GM23338 (cell line): ENCODE measurements around the gene TMUB1. TPM values are rescaled to one million over a fixed set of nuclear protein-coding genes. Genes with fewer than 3 reads are reported as not detected.

Source experiments
- ATAC-seq: fragments of 200-7000 bp; cut with Tn5 transposase; 3 replicates; pipeline ENCODE4 v1.9.1; 2020
- DNase-seq: peaks from one replicate; pipeline ENCODE4 v3.0.0-alpha.2; 2015; ENCODE audit warnings: low spot score
- H2AFZ ChIP-seq: fragments of 200-600 bp; sonication (generic); 2 replicates; pipeline ENCODE4 v1.8.0; 2016; ENCODE audit warnings: antibody characterized with exemption, mild to moderate bottlenecking, moderate library complexity
- H3F3A ChIP-seq: fragments of 200-600 bp; sonication (generic); replicated peaks from 2 replicates; pipeline ENCODE4 v1.8.0; 2017; ENCODE audit warnings: antibody characterized with exemption, mixed run types, low read depth
- H3K27ac ChIP-seq: fragments of 200-600 bp; sonication (generic); 2 replicates; pipeline ENCODE4 v1.6.1; 2016; ENCODE audit warnings: low read depth
- H3K27me3 ChIP-seq: fragments of 200-600 bp; sonication (generic); 2 replicates; pipeline ENCODE4 v1.8.0; 2016; ENCODE audit warnings: mild to moderate bottlenecking, mixed run types, moderate library complexity; ENCODE audit not compliant: insufficient read depth
- H3K36me3 ChIP-seq: fragments of 200-600 bp; sonication (generic); 2 replicates; pipeline ENCODE4 v1.8.0; 2016; ENCODE audit warnings: mild to moderate bottlenecking; ENCODE audit not compliant: insufficient read depth
- H3K4me1 ChIP-seq: fragments of 200-600 bp; sonication (generic); 2 replicates; pipeline ENCODE4 v1.8.0; 2016; ENCODE audit warnings: mild to moderate bottlenecking, moderate library complexity; ENCODE audit not compliant: insufficient read depth
- H3K4me2 ChIP-seq: fragments of 200-600 bp; sonication (generic); 2 replicates; pipeline ENCODE4 v1.7.1; 2017; ENCODE audit warnings: mixed run types
- H3K4me3 ChIP-seq: fragments of 200-600 bp; sonication (generic); 2 replicates; pipeline ENCODE4 v1.6.1; 2016; ENCODE audit warnings: mixed run types
- H3K79me2 ChIP-seq: fragments of 200-600 bp; sonication (generic); replicated peaks from 2 replicates; pipeline ENCODE4 v1.8.0; 2017; ENCODE audit warnings: mild to moderate bottlenecking; ENCODE audit not compliant: insufficient read depth
- H3K9me2 ChIP-seq: fragments of 200-600 bp; sonication (generic); 2 replicates; pipeline ENCODE4 v1.8.0; 2017; ENCODE audit not compliant: insufficient read depth
- H4K20me1 ChIP-seq: fragments of 200-600 bp; sonication (generic); replicated peaks from 2 replicates; pipeline ENCODE4 v1.8.0; 2017; ENCODE audit warnings: mild to moderate bottlenecking; ENCODE audit not compliant: insufficient read depth
- H3K27ac Mint-ChIP-seq: 2 replicates; pipeline ENCODE4 v1.8.0; 2020; ENCODE audit warnings: inconsistent platforms, mild to moderate bottlenecking, moderate library complexity, mixed read lengths
- H3K27me3 Mint-ChIP-seq: 3 replicates; pipeline ENCODE4 v1.8.0; 2022; ENCODE audit warnings: low read depth, mild to moderate bottlenecking, moderate library complexity, mixed read lengths, inconsistent platforms; ENCODE audit not compliant: insufficient read depth, poor library complexity
- H3K36me3 Mint-ChIP-seq: 3 replicates; pipeline ENCODE4 v1.8.0; 2021; ENCODE audit warnings: low read depth, mild to moderate bottlenecking, inconsistent platforms, moderate library complexity, mixed read lengths
- H3K4me1 Mint-ChIP-seq: 3 replicates; pipeline ENCODE4 v1.8.0; 2020; ENCODE audit warnings: mild to moderate bottlenecking, inconsistent platforms, mixed read lengths
- H3K4me3 Mint-ChIP-seq: 3 replicates; pipeline ENCODE4 v1.8.0; 2021; ENCODE audit warnings: moderate library complexity, mild to moderate bottlenecking, inconsistent platforms, mixed read lengths
- H3K9me3 Mint-ChIP-seq: 3 replicates; pipeline ENCODE4 v1.8.0; 2020; ENCODE audit warnings: moderate library complexity, mild to moderate bottlenecking, inconsistent platforms, mixed read lengths
- CREB1 ChIP-seq: fragments of 250-450 bp; sonication (Bioruptor Pico); IDR thresholded peaks from 2 replicates; pipeline ENCODE4 v1.5.0; 2020; ENCODE audit warnings: low read depth, mild to moderate bottlenecking, moderate library complexity
- EZH2phosphoT487 ChIP-seq: fragments of 200-600 bp; sonication (generic); IDR thresholded peaks from one replicate; pipeline ENCODE4 v1.8.1; 2018; ENCODE audit warnings: antibody characterized with exemption; ENCODE audit not compliant: unreplicated experiment
- JUNB ChIP-seq: IDR thresholded peaks from one replicate; pipeline ENCODE4 v1.6.1; 2016; ENCODE audit warnings: antibody characterized with exemption; ENCODE audit not compliant: unreplicated experiment
- NANOG ChIP-seq: IDR thresholded peaks from 2 replicates; pipeline ENCODE4 v1.6.1; 2016; ENCODE audit warnings: antibody characterized with exemption, borderline replicate concordance
- POLR2AphosphoS5 ChIP-seq: IDR thresholded peaks from 2 replicates; pipeline ENCODE4 v1.6.1; 2016; ENCODE audit warnings: antibody characterized with exemption, low read depth
- ZNF331 ChIP-seq: fragments of 250-450 bp; sonication (Bioruptor Pico); IDR thresholded peaks from 2 replicates; pipeline ENCODE4 v1.5.0; 2020; ENCODE audit warnings: low read depth, mild to moderate bottlenecking, moderate library complexity
- polyA plus RNA-seq: library from polyadenylated mRNA; unstranded; fragments of >200 nt; fragmentation: Nextera tagmentation; extraction: Ambion mirVana; gene quantifications from 2 replicates; pipeline ENCODE4 v1.2.1, GENCODE V29; 2016
- total RNA-seq: library from RNA; depleted of rRNA; stranded (reverse); fragments of >200 nt; shearing (Covaris generic); gene quantifications from 2 replicates; pipeline ENCODE4 v1.2.3, GENCODE V29; 2014
- TF ChIP-seq, protein P1 (sequence below): fragments of 250-450 bp; sonication (Bioruptor Pico); IDR thresholded peaks from 2 replicates; pipeline ENCODE4 v1.5.0; 2020; ENCODE audit warnings: mild to moderate bottlenecking, moderate library complexity
- TF ChIP-seq, protein P2 (sequence below): IDR thresholded peaks from 2 replicates; pipeline ENCODE4 v1.6.1; 2016; ENCODE audit warnings: antibody characterized with exemption
- TF ChIP-seq, protein P3 (sequence below): IDR thresholded peaks from one replicate; pipeline ENCODE4 v1.6.1; 2018; ENCODE audit warnings: antibody characterized with exemption; ENCODE audit not compliant: unreplicated experiment

Gene TMUB1
- total and polyA plus RNA-seq, 2 experiments from 2014 or later: 47.6 to 61.1 TPM

DNA sequence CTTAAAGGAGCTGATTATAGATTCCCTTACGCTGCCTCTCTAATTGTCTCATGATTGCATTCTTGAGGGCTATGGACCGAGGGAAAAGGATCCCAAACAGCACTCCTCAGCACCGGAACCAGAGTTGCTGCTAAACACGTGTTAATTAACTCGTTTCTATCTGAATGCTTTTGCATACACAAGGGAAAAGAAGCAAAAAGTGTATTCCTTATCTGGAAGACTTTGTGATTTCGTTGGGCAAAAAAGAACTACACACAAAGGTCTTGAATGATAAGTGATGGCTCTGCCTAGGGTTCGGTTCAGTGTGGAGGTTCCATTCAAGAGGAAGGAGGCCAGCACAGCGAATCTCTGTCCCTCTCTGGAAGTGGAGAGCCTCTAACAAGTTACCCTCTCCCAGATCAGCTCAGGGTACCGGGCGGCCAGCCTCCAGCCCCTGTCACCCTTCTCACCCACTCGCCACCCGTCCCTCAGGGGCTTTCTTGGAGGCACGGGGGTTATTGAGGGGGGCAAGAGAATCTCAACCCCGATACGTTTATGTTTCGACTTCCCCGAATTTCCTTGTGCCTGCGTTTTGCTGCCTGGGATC lies 24.4 kb downstream of the TMUB1 start:
- no peaks in the 10 kb centered on the region for H3K9me2 ChIP-seq
- H3K36me3 Mint-ChIP-seq: peaks cover 4% of the 10 kb centered on the region; the same call in 1 of the 3 replicates
- no peak overlapping the region for H3K27ac ChIP-seq
- H3K27me3 ChIP-seq: peaks cover 36% of the 10 kb centered on the region
- peak overlapping the region; percentile 86 for H3K4me3 Mint-ChIP-seq
- DNase-seq: no peak
- peak overlapping the region; percentile 95 for H3K4me2 ChIP-seq
- no peaks in the 10 kb centered on the region for H3K36me3 ChIP-seq
- peaks cover 45% of the 10 kb centered on the region for H3K27me3 Mint-ChIP-seq
- H3K79me2 ChIP-seq: peaks cover 10% of the 10 kb centered on the region
- H3F3A ChIP-seq: peaks cover 14% of the 10 kb centered on the region
- H3K4me3 ChIP-seq: peak overlapping the region; percentile 99
- TF ChIP-seq EZH2phosphoT487 (no peak), JUNB (no peak)
- 0 out of 2 replicates have a peak overlapping the region, but pooled peaks have one; percentile 40 for H3K27ac Mint-ChIP-seq
- H3K9me3 Mint-ChIP-seq: no peaks in the 10 kb centered on the region
- peak overlapping the region; percentile 29; the same call in 1 of the 2 replicates for H2AFZ ChIP-seq
- H3K4me1 ChIP-seq: peaks cover 36% of the 10 kb centered on the region
- peaks cover 47% of the 10 kb centered on the region for H3K4me1 Mint-ChIP-seq
- no peak for ATAC-seq
- no peaks in the 10 kb centered on the region; the same call in 1 of the 2 replicates for H4K20me1 ChIP-seq

DNA sequence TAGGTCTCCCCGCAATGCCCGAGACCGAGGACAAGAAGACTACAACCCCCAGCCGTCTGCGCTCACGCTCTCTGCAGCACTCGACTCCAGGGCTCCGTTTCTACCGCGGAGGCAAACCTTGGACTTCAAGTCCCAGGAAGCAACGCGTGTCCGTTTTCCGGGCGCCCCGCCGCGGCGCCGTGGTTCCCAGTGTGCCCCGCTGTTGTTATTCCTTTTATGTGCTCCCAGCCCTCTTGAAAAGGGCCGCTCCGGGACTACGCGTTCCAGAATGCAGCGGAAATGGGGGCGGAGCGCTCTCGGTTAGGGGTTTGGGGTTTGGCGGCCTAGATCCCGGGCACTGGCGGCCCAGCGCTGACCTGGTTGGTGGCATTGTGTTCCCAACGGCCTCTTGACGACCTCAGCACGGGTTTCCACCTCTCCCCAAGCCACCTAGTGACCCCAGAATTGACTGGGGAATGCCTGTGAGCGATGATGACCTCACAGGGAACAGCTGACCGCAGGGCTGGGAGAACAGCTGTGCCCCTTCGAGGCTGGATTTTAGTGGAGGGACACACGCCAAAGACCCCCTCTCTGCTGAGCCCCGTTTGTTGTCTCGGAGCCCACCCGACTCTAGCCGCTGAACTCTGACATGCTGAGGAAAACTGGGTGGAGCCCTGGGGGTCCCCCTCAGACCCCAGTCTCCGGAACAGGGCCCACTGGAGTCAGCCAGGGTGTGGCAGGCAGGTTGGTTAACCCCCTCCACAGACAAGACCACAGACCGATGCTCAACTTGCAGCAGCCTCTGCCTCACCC lies 25.1 kb downstream of the TMUB1 start:
- Mint-ChIP-seq H3K27me3 (peaks cover 43% of the 10 kb centered on the region), H3K36me3 (no peaks in the 10 kb centered on the region), H3K4me1 (peaks cover 42% of the 10 kb centered on the region), H3K4me3 (peak overlapping the region; percentile 86), H3K9me3 (no peaks in the 10 kb centered on the region), H3K27ac (peak overlapping the region; percentile 74)
- no peaks in the 10 kb centered on the region for H3K9me2 ChIP-seq
- H3K4me3 ChIP-seq: peak overlapping the region; percentile 99
- no peak overlapping the region for H3K27ac ChIP-seq
- peaks cover 14% of the 10 kb centered on the region for H3F3A ChIP-seq
- ATAC-seq (peak; percentile 70), DNase-seq (peak; percentile 100)
- no peaks in the 10 kb centered on the region; the same call in 1 of the 2 replicates for H4K20me1 ChIP-seq
- H3K36me3 ChIP-seq: no peaks in the 10 kb centered on the region
- H3K27me3 ChIP-seq: peaks cover 36% of the 10 kb centered on the region
- peaks cover 4% of the 10 kb centered on the region; the same call in 1 of the 2 replicates for H3K79me2 ChIP-seq
- no peak overlapping the region for H2AFZ ChIP-seq
- H3K4me1 ChIP-seq: peaks cover 32% of the 10 kb centered on the region
- peak overlapping the region; percentile 95 for H3K4me2 ChIP-seq
- TF ChIP-seq ZNF331 (CRISPR knock-in tag) (no peak), EZH2phosphoT487 (no peak), CREB1 (peak; percentile 49), NANOG (peak; percentile 31; the same call in 1 of the 2 replicates), POLR2AphosphoS5 (peak; percentile 83)
- TF ChIP-seq, protein P1, sequence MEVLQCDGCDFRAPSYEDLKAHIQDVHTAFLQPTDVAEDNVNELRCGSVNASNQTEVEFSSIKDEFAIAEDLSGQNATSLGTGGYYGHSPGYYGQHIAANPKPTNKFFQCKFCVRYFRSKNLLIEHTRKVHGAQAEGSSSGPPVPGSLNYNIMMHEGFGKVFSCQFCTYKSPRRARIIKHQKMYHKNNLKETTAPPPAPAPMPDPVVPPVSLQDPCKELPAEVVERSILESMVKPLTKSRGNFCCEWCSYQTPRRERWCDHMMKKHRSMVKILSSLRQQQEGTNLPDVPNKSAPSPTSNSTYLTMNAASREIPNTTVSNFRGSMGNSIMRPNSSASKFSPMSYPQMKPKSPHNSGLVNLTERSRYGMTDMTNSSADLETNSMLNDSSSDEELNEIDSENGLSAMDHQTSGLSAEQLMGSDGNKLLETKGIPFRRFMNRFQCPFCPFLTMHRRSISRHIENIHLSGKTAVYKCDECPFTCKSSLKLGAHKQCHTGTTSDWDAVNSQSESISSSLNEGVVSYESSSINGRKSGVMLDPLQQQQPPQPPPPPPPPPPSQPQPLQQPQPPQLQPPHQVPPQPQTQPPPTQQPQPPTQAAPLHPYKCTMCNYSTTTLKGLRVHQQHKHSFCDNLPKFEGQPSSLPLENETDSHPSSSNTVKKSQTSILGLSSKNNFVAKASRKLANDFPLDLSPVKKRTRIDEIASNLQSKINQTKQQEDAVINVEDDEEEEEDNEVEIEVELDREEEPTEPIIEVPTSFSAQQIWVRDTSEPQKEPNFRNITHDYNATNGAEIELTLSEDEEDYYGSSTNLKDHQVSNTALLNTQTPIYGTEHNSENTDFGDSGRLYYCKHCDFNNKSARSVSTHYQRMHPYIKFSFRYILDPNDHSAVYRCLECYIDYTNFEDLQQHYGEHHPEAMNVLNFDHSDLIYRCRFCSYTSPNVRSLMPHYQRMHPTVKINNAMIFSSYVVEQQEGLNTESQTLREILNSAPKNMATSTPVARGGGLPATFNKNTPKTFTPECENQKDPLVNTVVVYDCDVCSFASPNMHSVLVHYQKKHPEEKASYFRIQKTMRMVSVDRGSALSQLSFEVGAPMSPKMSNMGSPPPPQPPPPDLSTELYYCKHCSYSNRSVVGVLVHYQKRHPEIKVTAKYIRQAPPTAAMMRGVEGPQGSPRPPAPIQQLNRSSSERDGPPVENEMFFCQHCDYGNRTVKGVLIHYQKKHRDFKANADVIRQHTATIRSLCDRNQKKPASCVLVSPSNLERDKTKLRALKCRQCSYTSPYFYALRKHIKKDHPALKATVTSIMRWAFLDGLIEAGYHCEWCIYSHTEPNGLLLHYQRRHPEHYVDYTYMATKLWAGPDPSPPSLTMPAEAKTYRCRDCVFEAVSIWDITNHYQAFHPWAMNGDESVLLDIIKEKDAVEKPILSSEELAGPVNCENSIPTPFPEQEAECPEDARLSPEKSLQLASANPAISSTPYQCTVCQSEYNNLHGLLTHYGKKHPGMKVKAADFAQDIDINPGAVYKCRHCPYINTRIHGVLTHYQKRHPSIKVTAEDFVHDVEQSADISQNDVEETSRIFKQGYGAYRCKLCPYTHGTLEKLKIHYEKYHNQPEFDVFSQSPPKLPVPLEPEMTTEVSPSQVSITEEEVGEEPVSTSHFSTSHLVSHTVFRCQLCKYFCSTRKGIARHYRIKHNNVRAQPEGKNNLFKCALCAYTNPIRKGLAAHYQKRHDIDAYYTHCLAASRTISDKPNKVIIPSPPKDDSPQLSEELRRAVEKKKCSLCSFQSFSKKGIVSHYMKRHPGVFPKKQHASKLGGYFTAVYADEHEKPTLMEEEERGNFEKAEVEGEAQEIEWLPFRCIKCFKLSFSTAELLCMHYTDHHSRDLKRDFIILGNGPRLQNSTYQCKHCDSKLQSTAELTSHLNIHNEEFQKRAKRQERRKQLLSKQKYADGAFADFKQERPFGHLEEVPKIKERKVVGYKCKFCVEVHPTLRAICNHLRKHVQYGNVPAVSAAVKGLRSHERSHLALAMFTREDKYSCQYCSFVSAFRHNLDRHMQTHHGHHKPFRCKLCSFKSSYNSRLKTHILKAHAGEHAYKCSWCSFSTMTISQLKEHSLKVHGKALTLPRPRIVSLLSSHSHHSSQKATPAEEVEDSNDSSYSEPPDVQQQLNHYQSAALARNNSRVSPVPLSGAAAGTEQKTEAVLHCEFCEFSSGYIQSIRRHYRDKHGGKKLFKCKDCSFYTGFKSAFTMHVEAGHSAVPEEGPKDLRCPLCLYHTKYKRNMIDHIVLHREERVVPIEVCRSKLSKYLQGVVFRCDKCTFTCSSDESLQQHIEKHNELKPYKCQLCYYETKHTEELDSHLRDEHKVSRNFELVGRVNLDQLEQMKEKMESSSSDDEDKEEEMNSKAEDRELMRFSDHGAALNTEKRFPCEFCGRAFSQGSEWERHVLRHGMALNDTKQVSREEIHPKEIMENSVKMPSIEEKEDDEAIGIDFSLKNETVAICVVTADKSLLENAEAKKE: no peak
- TF ChIP-seq, protein P2, sequence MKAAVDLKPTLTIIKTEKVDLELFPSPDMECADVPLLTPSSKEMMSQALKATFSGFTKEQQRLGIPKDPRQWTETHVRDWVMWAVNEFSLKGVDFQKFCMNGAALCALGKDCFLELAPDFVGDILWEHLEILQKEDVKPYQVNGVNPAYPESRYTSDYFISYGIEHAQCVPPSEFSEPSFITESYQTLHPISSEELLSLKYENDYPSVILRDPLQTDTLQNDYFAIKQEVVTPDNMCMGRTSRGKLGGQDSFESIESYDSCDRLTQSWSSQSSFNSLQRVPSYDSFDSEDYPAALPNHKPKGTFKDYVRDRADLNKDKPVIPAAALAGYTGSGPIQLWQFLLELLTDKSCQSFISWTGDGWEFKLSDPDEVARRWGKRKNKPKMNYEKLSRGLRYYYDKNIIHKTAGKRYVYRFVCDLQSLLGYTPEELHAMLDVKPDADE: peak; percentile 99
- TF ChIP-seq, protein P3, sequence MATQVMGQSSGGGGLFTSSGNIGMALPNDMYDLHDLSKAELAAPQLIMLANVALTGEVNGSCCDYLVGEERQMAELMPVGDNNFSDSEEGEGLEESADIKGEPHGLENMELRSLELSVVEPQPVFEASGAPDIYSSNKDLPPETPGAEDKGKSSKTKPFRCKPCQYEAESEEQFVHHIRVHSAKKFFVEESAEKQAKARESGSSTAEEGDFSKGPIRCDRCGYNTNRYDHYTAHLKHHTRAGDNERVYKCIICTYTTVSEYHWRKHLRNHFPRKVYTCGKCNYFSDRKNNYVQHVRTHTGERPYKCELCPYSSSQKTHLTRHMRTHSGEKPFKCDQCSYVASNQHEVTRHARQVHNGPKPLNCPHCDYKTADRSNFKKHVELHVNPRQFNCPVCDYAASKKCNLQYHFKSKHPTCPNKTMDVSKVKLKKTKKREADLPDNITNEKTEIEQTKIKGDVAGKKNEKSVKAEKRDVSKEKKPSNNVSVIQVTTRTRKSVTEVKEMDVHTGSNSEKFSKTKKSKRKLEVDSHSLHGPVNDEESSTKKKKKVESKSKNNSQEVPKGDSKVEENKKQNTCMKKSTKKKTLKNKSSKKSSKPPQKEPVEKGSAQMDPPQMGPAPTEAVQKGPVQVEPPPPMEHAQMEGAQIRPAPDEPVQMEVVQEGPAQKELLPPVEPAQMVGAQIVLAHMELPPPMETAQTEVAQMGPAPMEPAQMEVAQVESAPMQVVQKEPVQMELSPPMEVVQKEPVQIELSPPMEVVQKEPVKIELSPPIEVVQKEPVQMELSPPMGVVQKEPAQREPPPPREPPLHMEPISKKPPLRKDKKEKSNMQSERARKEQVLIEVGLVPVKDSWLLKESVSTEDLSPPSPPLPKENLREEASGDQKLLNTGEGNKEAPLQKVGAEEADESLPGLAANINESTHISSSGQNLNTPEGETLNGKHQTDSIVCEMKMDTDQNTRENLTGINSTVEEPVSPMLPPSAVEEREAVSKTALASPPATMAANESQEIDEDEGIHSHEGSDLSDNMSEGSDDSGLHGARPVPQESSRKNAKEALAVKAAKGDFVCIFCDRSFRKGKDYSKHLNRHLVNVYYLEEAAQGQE: no peak
